ENCODE measurements around the gene ETFDH.

DNA sequence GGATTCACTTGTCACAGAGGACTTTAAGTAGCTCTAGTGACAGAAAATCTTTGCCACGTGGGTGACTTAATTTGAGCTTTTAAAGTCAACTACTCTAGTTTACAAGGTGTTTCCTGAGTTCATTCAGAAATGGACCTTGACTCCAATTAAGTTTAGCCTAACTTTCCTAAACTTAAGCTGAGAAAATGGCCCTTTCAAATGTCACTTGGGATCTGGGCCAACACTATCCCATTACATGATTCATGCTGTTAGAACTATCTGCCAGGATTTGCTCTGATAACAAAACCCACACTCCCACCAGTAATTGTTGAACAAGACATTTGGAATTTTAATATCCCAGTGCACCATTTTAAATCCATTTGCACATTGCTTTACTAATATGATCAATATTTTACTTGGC is 41.2 kb upstream of the ETFDH start:
- no peak for TF ChIP-seq CTCF (IDR thresholded peaks at IDR 0.05; ENCODE audit: low read depth, low read length)
- no peak for TF ChIP-seq POLR2A (IDR thresholded peaks at IDR 0.05; ENCODE audit: extremely low read depth, insufficient read length)
- no peak for TF ChIP-seq MAX (IDR thresholded peaks at IDR 0.05; ENCODE audit: low read depth, low read length)
- TF ChIP-seq MYC (IDR thresholded peaks at IDR 0.05; ENCODE audit: low read depth, low read length): no peak

Data from NB4 (cell line).